ENCODE results near the gene FCRLB.
"Not testable (repeated sequence)": the region's sequence is repeated elsewhere in the genome, so short reads cannot be mapped to it uniquely, and the experiment has no call there.

The FCRLB gene

GRCh38 chr1:161722406-161722805 is 1.1 kb downstream of the FCRLB start:
- H3K27ac ChIP-seq = no peak overlapping the region
- H3K4me3 ChIP-seq = no peak overlapping the region
- no peak for DNase-seq (ENCODE audit: low spot score)
- no peak for TF ChIP-seq CTCF (IDR thresholded peaks at IDR 0.05)

- no peak for DNase-seq (ENCODE audit: low spot score)
- no peak overlapping the region for H3K27ac ChIP-seq
- TF ChIP-seq CTCF (IDR thresholded peaks at IDR 0.05) = no peak
- no peak overlapping the region for H3K4me3 ChIP-seq
These were observed 2.3 kb downstream of the FCRLB start for GRCh38 chr1:161723459-161724141.

GRCh38 chr1:161725258-161725907 is 4.0 kb downstream of the FCRLB start:
- peak overlapping the region; percentile 95 for H3K4me3 ChIP-seq
- DNase-seq (ENCODE audit: low spot score) = not testable (repeated sequence)
- peak overlapping the region in 1 of 2 donors; percentile 89 for H3K27ac ChIP-seq

- H3K27ac ChIP-seq = peak overlapping the region in 1 of 2 donors; percentile 89
- TF ChIP-seq CTCF (IDR thresholded peaks at IDR 0.05) = no peak
- H3K4me3 ChIP-seq = peak overlapping the region; percentile 95
- no peak for DNase-seq (ENCODE audit: low spot score)
These were observed 4.6 kb downstream of the FCRLB start for GRCh38 chr1:161725908-161726472.

- DNase-seq (ENCODE audit: low spot score) = peak; percentile 88
- H3K27ac ChIP-seq = peak overlapping the region; percentile 49 to 89
These were observed 5.3 kb downstream of the FCRLB start for GRCh38 chr1:161726473-161727255.

GRCh38 chr1:161727256-161727924 is 6.0 kb downstream of the FCRLB start:
- H3K27ac ChIP-seq = peak overlapping the region; percentile 44 to 89
- peak overlapping the region; percentile 95 for H3K4me3 ChIP-seq
- no peak for TF ChIP-seq CTCF (IDR thresholded peaks at IDR 0.05)
- DNase-seq (ENCODE audit: low spot score) = no peak

More at GRCh38 chr1:161726473-161727255, 5.3 kb downstream of the FCRLB start:
- H3K4me3 ChIP-seq = peak overlapping the region; percentile 95
- no peak for TF ChIP-seq CTCF (IDR thresholded peaks at IDR 0.05)

Measured in coronary artery (tissue), 2 donors.